OCI-LY1 (cell line): ENCODE results near the gene ARL15.

ENCODE experiments used
- H2AFZ ChIP-seq: fragments of 200-600 bp; sonication (generic), shearing (Covaris generic); 2 replicates; pipeline ENCODE4 v1.6.0; 2014; ENCODE audit warnings: antibody characterized with exemption, mild to moderate bottlenecking, low read length
- H3F3A ChIP-seq: fragments of 200-600 bp; sonication (generic), shearing (Covaris generic); 2 replicates; pipeline ENCODE4 v1.6.0; 2014; ENCODE audit warnings: mild to moderate bottlenecking, antibody characterized with exemption, low read length, moderate library complexity; ENCODE audit not compliant: insufficient read depth
- H3K27ac ChIP-seq: fragments of 200-600 bp; sonication (generic); 2 replicates; pipeline ENCODE4 v1.5.1; 2014; ENCODE audit warnings: low read length, mixed run types, mild to moderate bottlenecking, low read depth; ENCODE audit not compliant: poor library complexity, severe bottlenecking
- H3K27me3 ChIP-seq: fragments of 200-600 bp; sonication (generic); 2 replicates; pipeline ENCODE4 v1.6.0; 2014; ENCODE audit warnings: antibody characterized with exemption, mild to moderate bottlenecking, low read length, moderate library complexity; ENCODE audit not compliant: insufficient read depth
- H3K36me3 ChIP-seq: fragments of 200-600 bp; sonication (generic); 2 replicates; pipeline ENCODE4 v1.6.1; 2014; ENCODE audit warnings: mild to moderate bottlenecking, antibody characterized with exemption, low read length, moderate library complexity, mixed read lengths; ENCODE audit not compliant: insufficient read depth
- H3K4me1 ChIP-seq: fragments of 200-600 bp; sonication (generic); 2 replicates; pipeline ENCODE4 v1.5.1; 2014; ENCODE audit warnings: mild to moderate bottlenecking, low read length, moderate library complexity; ENCODE audit not compliant: insufficient read depth, severe bottlenecking
- H3K4me2 ChIP-seq: fragments of 200-600 bp; sonication (generic), shearing (Covaris generic); 2 replicates; pipeline ENCODE4 v1.6.1; 2014; ENCODE audit warnings: low read length
- H3K4me3 ChIP-seq: fragments of 200-600 bp; sonication (generic); 2 replicates; pipeline ENCODE4 v1.5.1; 2014; ENCODE audit warnings: low read length, low read depth, mild to moderate bottlenecking, mixed read lengths; ENCODE audit not compliant: poor library complexity, severe bottlenecking
- H3K79me2 ChIP-seq: fragments of 200-600 bp; shearing (Covaris generic); 2 replicates; pipeline ENCODE4 v1.6.1; 2016; ENCODE audit warnings: mixed run types, low read length, mixed read lengths; ENCODE audit not compliant: insufficient read depth
- H3K9ac ChIP-seq: fragments of 200-600 bp; sonication (generic), shearing (Covaris generic); 2 replicates; pipeline ENCODE4 v1.6.1; 2014; ENCODE audit warnings: mild to moderate bottlenecking, low read length, mixed read lengths
- H3K9me2 ChIP-seq: fragments of 200-600 bp; sonication (generic), shearing (Covaris generic); 2 replicates; pipeline ENCODE4 v1.6.1; 2014; ENCODE audit warnings: low read depth, mild to moderate bottlenecking, low read length, mixed read lengths
- H3K9me3 ChIP-seq: fragments of 200-600 bp; shearing (Covaris generic); 2 replicates; pipeline ENCODE4 v1.6.1; 2014; ENCODE audit warnings: low read length, mixed read lengths
- H4K20me1 ChIP-seq: fragments of 200-600 bp; sonication (generic), shearing (Covaris generic); 2 replicates; pipeline ENCODE4 v1.6.0; 2016; ENCODE audit warnings: mild to moderate bottlenecking, low read length; ENCODE audit not compliant: insufficient read depth
- CTCF ChIP-seq: fragments of 200-600 bp; sonication (generic), shearing (Covaris generic); IDR thresholded peaks from 2 replicates; pipeline ENCODE4 v1.5.1; 2017; ENCODE audit warnings: mild to moderate bottlenecking, antibody characterized with exemption, low read length, moderate library complexity, mixed read lengths
- EZH2 ChIP-seq: fragments of 200-600 bp; sonication (generic), shearing (Covaris generic); IDR thresholded peaks from 2 replicates; pipeline ENCODE4 v1.8.0; 2017; ENCODE audit warnings: borderline replicate concordance, mixed run types, mild to moderate bottlenecking, antibody characterized with exemption, low read length, moderate library complexity, mixed read lengths

ARL15 gene

GRCh38 chr5:54251981-54252380, 58.4 kb downstream of the ARL15 start:
- TF ChIP-seq CTCF (no peak), EZH2 (no peak)
- no peaks in the 10 kb centered on the region for H3K79me2 ChIP-seq
- no peaks in the 10 kb centered on the region for H3K27me3 ChIP-seq
- no peaks in the 10 kb centered on the region for H3K36me3 ChIP-seq
- H3K9ac ChIP-seq: no peak overlapping the region
- no peaks in the 10 kb centered on the region for H3F3A ChIP-seq
- H3K4me3 ChIP-seq: no peak overlapping the region
- H3K4me1 ChIP-seq: no peaks in the 10 kb centered on the region
- no peaks in the 10 kb centered on the region for H3K9me3 ChIP-seq
- H3K9me2 ChIP-seq: no peaks in the 10 kb centered on the region
- H2AFZ ChIP-seq: no peak overlapping the region
- no peak overlapping the region for H3K27ac ChIP-seq
- H4K20me1 ChIP-seq: no peaks in the 10 kb centered on the region
- no peak overlapping the region for H3K4me2 ChIP-seq

DNA sequence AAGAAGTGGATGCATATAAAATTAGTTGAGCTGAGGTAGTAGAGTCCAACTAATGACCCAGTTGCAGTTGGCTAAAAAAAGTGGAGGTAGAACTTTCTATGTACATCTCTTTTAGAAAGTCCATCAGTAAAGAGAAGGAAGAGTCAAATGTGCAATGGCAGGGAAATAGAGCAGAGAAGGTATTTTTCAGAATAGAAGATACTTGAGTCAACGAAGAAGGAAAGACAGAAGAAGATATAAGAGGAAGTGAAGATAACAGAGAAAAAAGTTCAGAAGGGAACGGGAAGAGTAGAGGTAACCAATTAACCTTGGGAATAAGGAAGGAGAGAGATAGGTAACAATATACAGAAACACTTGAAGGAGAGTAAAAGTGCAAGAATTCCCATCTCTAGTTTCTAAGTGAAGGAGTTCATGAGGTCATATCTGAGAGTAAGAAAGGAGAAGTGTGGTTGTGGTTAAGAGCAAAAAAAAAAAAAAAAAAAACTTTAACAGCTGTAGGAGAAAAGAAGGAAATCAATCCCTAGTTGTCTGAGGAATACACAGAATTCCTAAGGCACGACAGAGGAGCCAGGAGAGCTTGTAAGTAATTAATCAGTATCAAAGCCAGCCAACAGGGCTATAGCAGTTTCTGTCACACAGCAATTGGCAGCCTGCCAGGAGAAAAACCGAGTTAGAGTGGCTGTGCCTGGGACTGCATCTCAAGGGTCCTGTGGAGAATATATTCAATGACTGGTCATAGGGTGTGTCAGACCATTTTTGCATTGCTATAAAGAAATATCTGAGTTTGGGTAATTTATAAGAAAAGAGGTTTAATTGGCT, 61.0 kb downstream of the ARL15 start:
- Histone ChIP-seq H3K79me2 (no peaks in the 10 kb centered on the region), H3K9ac (no peak overlapping the region), H3K27ac (no peak overlapping the region), H4K20me1 (no peaks in the 10 kb centered on the region), H3K9me2 (no peaks in the 10 kb centered on the region), H3K4me2 (no peak overlapping the region), H3K9me3 (no peaks in the 10 kb centered on the region), H3K36me3 (no peaks in the 10 kb centered on the region), H3K27me3 (no peaks in the 10 kb centered on the region), H2AFZ (no peak overlapping the region), H3F3A (no peaks in the 10 kb centered on the region), H3K4me1 (no peaks in the 10 kb centered on the region), H3K4me3 (no peak overlapping the region)
- TF ChIP-seq CTCF (no peak), EZH2 (no peak)

- Histone ChIP-seq H3K9me3 (no peaks in the 10 kb centered on the region), H3F3A (no peaks in the 10 kb centered on the region), H3K36me3 (no peaks in the 10 kb centered on the region), H3K79me2 (no peaks in the 10 kb centered on the region), H3K4me2 (no peak overlapping the region), H3K4me3 (no peak overlapping the region), H3K9ac (no peak overlapping the region), H2AFZ (no peak overlapping the region), H3K27ac (no peak overlapping the region), H3K4me1 (no peaks in the 10 kb centered on the region), H3K9me2 (no peaks in the 10 kb centered on the region), H3K27me3 (no peaks in the 10 kb centered on the region), H4K20me1 (no peaks in the 10 kb centered on the region)
- TF ChIP-seq CTCF (no peak), EZH2 (no peak)
Observed at GRCh38 chr5:54247226-54247625, 63.1 kb downstream of the ARL15 start.
